Lower lobe of right lung (tissue), 2 donors: Measurements from ENCODE around the gene BCAT1. TPM values are rescaled to one million over a fixed set of nuclear protein-coding genes. Genes with fewer than 3 reads are reported as not detected.
"Not testable (repeated sequence)": the region's sequence is repeated elsewhere in the genome, so short reads cannot be mapped to it uniquely, and the experiment has no call there.

Experiments used
- ATAC-seq, 2 donors: fragments of 200-7000 bp; cut with Tn5 transposase; one replicate each; pipeline ENCODE4 v1.9.1; 2020 to 2022; ENCODE audit warnings: mild to moderate bottlenecking in 2 of 2, moderate library complexity in 2 of 2
- DNase-seq: peaks from one replicate; pipeline ENCODE4 v3.0.0-alpha.2; 2020
- H3K27ac ChIP-seq: fragments of 200-600 bp; one replicate; pipeline ENCODE4 v1.8.0; 2022
- H3K27me3 ChIP-seq: fragments of 200-600 bp; one replicate; pipeline ENCODE4 v1.8.0; 2022; ENCODE audit warnings: low read depth
- H3K36me3 ChIP-seq: fragments of 200-600 bp; one replicate; pipeline ENCODE4 v1.8.0; 2022; ENCODE audit warnings: mild to moderate bottlenecking
- H3K4me1 ChIP-seq: fragments of 200-600 bp; one replicate; pipeline ENCODE4 v1.8.0; 2022
- H3K4me3 ChIP-seq: fragments of 200-600 bp; one replicate; pipeline ENCODE4 v1.8.0; 2022; ENCODE audit warnings: mild to moderate bottlenecking
- H3K9me3 ChIP-seq: fragments of 200-600 bp; one replicate; pipeline ENCODE4 v1.8.0; 2022
- CTCF ChIP-seq: fragments of 200-600 bp; IDR thresholded peaks from one replicate; pipeline ENCODE4 v1.8.0; 2022; ENCODE audit warnings: antibody characterized with exemption, mild to moderate bottlenecking
- intact Hi-C: fragments of 100-400 bp; cut with DNase I; formaldehyde crosslinking; loops from one replicate; pipeline ENCODE4 v1.11.0; 2022
- total RNA-seq: library from RNA; stranded (reverse); fragmentation: NEBNext Ultra II Directional; extraction: Animal tissue kit (Norgen Biotek cat#: 25700); gene quantifications from one replicate; pipeline ENCODE4 v1.2.1, GENCODE V29; 2021
- donor health status: DM: no; HTN: yes; CAD: no; lungs with severe emphysema.

BCAT1 gene
- total RNA-seq, 1 donor from 2014 or later: 50.6 TPM

DNA sequence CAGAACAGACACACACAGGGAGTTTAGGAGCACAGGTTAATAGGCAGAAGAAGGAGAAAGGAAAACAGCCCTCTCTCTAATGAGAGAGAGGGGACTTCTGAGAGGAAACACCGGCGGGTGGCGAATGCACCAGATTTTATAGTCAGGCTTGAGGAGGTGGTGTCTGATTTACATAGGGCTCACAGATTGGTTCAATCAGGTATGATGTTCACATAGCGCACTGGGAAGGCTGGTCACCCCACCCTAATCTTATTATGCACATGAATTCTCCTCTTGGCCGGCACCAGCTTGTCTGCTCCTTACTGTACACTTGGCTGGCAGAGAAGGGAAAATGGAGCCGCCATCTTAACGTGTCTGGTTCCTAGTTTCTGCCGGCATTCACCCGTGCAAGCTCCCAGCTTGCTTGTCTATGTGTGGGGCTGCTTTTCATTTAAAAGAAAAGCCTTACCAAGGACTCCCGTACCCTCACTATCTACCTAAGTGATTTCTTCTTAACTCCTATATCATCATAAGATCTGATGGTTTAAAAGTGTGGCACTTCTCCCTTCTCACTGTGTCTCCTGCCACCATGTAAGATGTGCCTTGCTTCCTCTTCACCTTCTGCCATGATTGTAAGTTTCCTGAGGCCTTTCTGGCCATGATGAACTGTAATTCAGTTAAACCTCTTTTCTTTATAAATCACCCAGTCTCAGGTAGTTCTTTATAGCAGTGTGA, 15.1 kb downstream of the BCAT1 start:
- ATAC-seq (no peak), DNase-seq (no peak)
- Histone ChIP-seq H3K27me3 (no peaks in the 10 kb centered on the region), H3K27ac (no peak overlapping the region), H3K4me3 (no peak overlapping the region), H3K36me3 (no peaks in the 10 kb centered on the region), H3K9me3 (no peaks in the 10 kb centered on the region), H3K4me1 (no peaks in the 10 kb centered on the region)
- intact Hi-C loops: no loop called here
- no peak for TF ChIP-seq CTCF

DNA sequence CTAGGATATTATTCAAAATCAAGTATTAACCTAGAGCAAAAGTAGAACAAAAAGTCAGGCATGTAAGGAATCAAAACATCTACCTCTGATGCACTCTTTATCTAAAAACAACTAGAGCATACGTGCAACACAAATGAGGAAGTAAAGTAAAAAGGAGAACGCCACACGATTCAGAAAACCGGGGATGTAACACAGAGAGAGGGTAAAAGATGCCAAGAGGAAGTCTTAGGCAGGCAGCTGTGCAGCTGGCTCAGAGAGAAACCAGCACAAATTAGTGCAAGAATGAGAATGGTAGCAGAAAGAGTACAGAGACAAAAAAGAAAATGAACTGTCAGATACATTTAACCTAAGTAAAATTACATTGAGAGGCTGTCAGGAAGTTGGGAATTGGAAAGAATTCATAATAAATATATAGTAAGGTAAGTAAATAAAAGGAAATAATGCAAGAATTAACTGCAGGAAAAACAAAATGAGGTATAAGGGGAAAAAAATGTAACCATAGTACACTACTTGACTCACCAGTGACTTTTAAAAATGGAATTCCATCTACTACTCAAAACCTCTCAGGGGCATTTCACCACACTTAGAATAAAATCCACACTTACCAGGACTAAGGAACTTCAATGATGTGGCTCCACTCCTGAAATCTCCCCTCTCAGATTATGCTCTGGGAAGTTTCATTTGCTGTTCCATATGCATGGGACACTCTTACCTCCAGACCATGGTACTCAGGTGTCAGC, 17.1 kb downstream of the BCAT1 start:
- Histone ChIP-seq H3K27ac (no peak overlapping the region), H3K4me3 (no peak overlapping the region), H3K9me3 (no peaks in the 10 kb centered on the region), H3K4me1 (no peaks in the 10 kb centered on the region), H3K27me3 (no peaks in the 10 kb centered on the region), H3K36me3 (no peaks in the 10 kb centered on the region)
- no peak for TF ChIP-seq CTCF
- ATAC-seq: peak; percentile 53 to 54
- DNase-seq: no peak
- intact Hi-C loops: no loop called here

- no peak overlapping the region for H3K27ac ChIP-seq
Measured at GRCh38 chr12:24929953-24930352, 18.9 kb downstream of the BCAT1 start.

DNA sequence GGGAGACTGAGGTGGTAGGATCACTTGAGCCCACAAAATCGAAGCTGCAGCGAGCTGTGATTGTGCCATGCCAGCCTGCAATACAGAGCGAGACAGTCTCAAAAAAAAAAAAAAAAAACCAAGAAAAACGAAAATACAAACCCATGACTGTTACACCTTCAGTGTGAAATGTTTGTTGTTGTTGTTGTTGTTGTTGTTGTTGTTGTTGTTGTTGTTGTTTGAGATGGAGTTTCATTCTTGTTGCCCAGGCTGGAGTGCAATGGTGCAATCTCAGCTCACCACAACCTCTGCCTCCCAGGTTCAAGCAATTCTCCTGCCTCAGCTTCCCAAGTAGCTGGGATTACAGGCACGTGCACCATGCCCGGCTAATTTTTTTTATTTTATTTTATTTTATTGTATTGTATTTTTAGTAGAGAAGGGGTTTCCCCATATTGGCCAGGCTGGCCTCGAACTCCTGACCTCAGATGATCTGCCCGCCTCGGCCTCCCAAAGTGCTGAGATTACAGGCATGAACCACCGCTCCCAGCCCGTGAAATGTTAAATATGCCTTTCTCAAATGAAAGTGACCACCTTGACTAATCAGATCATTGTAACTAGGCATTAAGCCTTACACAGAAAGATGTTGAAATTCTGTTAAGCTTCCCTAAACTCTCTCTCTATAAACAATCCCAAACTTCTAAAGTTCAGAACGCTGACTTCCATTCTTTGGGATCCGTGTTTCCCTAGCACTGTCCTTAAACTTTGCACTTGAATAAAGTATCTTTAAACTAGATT, 20.2 kb downstream of the BCAT1 start:
- H3K4me1 ChIP-seq, H3K27me3 ChIP-seq, H3K27ac ChIP-seq, H3K36me3 ChIP-seq, H3K9me3 ChIP-seq, intact Hi-C loops, H3K4me3 ChIP-seq, DNase-seq, ATAC-seq: not testable (repeated sequence)

More at GRCh38 chr12:24929953-24930352, 18.9 kb downstream of the BCAT1 start:
- no peaks in the 10 kb centered on the region for H3K9me3 ChIP-seq
- H3K27me3 ChIP-seq: no peaks in the 10 kb centered on the region
- intact Hi-C loops: no loop called here
- no peaks in the 10 kb centered on the region for H3K36me3 ChIP-seq
- ATAC-seq: peak in 1 of 2 donors; percentile 11
- no peak overlapping the region for H3K4me3 ChIP-seq
- TF ChIP-seq CTCF: no peak
- DNase-seq: no peak
- no peaks in the 10 kb centered on the region for H3K4me1 ChIP-seq

DNA sequence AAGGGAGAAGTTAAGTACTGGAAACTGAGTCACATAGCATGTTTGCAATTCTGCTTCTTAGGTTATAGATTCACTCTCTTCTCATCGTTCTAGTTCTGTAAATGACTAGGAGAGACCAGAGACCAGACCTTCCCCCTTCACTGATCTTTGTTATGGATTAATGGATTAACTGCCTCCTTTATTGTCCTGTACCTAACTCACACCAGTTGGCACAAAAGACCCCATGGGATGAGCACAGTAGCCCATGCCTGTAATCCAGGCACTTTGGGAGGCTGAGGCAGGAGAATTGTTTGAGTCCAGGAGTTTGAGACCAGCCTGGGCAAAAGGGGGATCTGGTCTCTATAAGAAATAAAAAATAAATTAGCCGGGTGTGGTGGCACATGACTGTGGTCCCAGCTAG, 20.8 kb downstream of the BCAT1 start:
- Histone ChIP-seq H3K27me3 (no peaks in the 10 kb centered on the region), H3K27ac (no peak overlapping the region), H3K36me3 (no peaks in the 10 kb centered on the region), H3K4me1 (no peaks in the 10 kb centered on the region), H3K9me3 (no peaks in the 10 kb centered on the region), H3K4me3 (no peak overlapping the region)
- no peak for DNase-seq
- intact Hi-C loops: no loop called here
- no peak for ATAC-seq
- TF ChIP-seq CTCF: no peak

DNA sequence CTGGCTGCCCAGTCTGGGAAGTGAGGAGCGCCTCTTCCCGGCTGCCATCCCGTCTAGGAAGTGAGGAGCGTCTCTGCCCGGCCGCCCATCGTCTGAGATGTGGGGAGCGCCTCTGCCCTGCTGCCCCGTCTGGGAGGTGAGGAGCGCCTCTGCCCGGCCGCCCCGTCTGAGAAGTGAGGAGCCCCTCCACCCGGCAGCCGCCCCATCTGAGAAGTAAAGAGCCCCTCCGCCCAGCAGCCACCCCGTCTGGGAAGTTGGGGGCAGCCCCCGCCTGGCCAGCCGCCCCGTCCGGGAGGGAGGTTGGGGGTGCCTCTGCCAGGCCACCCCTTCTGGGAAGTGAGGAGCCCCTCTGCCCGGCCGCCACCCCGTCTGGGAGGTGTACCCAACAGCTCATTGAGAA, 22.8 kb downstream of the BCAT1 start:
- DNase-seq: not testable (repeated sequence)

More for the DNA sequence above, 22.8 kb downstream of the BCAT1 start:
- H3K36me3 ChIP-seq, H3K9me3 ChIP-seq, H3K4me3 ChIP-seq, H3K27ac ChIP-seq, intact Hi-C loops, H3K27me3 ChIP-seq, H3K4me1 ChIP-seq, ATAC-seq: not testable (repeated sequence)
